Measurements from ENCODE around the gene ZBED1.

GRCh38 chrX:2503591-2504500 is 3.1 kb upstream of the ZBED1 start:
- no peak for TF ChIP-seq CTCF (optimal IDR thresholded peaks at IDR 0.05 in 1 of 3, IDR thresholded peaks at IDR 0.05 in 1 of 3, conservative IDR thresholded peaks at IDR 0.05 in 1 of 3; ENCODE audit: extremely low read depth in 1 of 3, insufficient read depth in 2 of 3, low read length in 3 of 3)
- TF ChIP-seq EZH2 (IDR thresholded peaks at IDR 0.05; ENCODE audit: low read length): no peak

Measured in keratinocyte (primary cell).